ENCODE results near the gene NBL1.

Gene NBL1

DNA sequence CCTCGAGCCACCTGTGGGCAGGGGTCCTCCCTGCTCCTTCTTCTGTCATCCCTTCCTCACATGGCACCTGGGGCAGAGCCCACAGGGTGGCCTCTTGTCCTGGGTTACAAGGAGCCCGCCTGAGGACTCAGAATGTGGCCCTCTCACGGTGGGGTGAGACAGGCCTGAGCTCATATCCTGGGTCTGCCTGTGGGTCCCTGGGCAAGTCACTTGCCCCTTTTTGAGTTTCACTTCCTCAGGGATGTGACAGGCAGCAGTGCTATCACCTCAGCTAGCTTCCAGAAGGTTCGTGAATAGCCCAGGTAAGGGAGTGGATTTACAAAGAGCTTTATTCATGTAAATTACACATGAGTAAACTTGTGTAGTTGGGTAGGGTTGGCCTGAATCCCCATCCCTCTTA lies 54.1 kb downstream of the NBL1 start:
- no peak for TF ChIP-seq CTCF (IDR thresholded peaks at IDR 0.05; ENCODE audit: borderline replicate concordance, insufficient read depth, low read depth, low read length)

DNA sequence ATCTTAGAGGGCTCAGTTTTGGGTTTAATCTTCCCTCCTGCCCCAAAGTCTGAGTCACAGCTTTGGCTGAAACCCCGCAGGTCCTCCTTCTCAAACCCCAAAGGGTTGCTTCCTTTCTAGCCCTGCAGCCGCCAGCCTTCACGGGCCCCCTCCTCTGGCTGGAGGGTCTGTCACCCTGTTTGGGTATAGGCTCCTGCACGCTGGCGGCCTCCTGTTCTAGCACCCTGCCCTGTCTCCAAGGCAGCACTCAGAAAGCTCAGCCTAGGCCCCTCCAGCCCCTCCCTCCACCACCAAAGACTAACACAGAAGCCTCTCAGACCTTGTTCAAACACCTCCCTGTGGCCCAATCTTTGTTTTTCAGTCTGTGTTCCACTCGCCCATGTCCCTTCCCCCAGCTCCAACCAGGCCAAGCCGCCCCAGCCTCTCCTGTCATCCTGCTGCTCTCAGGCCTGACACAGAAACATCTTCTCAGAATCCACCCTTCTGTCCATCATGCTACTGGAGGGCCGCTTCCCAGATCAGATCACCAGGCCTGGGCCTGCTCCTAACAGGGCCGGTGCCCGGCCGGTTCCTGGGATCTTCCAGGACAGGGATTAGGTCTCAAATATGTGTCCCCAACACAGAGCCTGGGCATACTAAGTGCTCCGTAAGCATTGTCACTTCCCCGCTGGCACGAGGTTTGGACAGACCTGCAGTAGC lies 56.1 kb downstream of the NBL1 start:
- TF ChIP-seq CTCF (IDR thresholded peaks at IDR 0.05; ENCODE audit: borderline replicate concordance, insufficient read depth, low read depth, low read length) = no peak

More for the DNA sequence above, 54.1 kb downstream of the NBL1 start:
- no peak overlapping the region for H3K4me3 ChIP-seq (ENCODE audit: low read depth, low read length)

DNA sequence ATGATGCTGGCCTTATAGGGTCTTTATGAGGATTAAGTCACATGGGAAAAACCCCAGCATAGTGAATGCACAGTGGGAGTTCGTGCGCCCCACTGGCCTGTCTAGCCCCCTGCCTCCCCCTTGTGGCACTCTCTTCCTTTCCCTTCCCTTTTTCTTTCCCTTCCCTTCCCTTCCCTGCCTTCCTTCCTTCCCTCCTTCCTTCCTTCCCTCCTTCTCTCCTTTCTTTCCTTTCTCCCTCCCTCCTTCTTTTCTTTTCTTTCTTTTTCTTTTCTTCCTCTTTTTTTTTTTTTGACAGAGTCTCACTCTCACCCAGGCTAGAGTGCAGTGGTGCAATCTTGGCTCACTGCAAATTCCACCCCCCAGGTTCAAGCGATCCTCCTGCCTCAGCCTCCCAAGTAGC lies 59.2 kb downstream of the NBL1 start:
- H3K4me3 ChIP-seq (ENCODE audit: low read depth, low read length) = no peak overlapping the region
- TF ChIP-seq CTCF (IDR thresholded peaks at IDR 0.05; ENCODE audit: borderline replicate concordance, insufficient read depth, low read depth, low read length) = no peak

More for the DNA sequence above, 56.1 kb downstream of the NBL1 start:
- H3K4me3 ChIP-seq (ENCODE audit: low read depth, low read length) = no peak overlapping the region

DNA sequence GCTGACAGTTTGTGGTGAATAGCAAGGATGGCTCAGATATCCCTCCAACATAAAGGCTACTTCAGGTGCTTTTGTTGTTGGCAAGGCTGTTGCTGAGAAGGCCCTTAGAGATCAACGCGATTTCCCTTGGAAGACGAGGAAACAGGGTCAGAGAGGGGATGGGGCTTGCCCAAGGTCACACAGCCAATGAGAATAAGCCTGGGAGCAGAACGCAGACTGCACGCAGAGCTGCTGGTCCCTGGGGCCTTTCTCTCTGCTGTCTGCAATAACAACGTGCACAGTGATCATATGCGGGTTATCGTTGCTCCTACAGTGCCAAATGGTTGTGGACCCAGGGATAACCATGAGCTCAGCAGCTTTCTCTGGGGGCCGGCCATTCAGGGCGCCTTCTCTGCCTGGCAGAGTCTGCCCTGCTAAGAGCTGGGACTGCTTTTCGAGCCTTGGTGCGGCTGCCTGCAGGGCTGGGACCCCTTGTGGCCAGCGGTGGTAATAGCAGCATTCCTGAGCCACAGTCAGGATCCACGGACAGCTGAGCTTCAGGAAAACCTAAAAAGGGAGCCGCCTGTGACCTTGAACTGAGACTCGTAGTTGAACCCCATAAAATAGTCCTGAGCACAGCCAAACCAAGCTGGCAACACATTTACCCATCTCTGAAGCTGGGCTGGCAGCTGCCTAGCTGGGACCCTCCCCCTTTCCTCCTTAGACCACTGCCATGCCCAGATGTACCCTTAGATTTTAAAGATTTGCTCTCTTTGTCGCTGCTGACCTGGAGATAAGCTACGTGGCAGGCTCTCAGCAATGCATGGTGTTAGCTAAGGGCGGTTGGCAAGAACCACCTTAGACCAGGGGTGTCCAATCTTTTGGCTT lies 60.4 kb downstream of the NBL1 start:
- TF ChIP-seq CTCF (IDR thresholded peaks at IDR 0.05; ENCODE audit: borderline replicate concordance, insufficient read depth, low read depth, low read length) = peak; percentile 96
- no peak overlapping the region for H3K4me3 ChIP-seq (ENCODE audit: low read depth, low read length)

DNA sequence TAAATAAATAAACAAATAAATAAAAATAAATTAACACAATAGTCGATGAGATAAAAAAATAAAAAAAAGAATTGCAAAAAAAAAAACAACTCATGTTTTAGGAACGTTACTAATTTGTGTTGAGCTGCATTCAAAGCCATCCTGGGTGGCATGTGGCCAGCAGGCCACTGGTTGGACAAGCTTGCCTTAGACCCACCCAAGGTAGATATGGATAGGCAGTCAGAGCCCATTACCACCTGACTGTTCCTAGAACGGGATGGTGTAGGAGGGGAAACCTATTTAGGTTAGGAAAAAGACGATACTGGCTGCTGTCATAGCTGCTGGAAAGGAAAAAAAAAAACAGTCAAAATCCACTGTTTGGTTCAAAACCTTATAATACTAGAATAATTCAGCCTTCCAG lies 61.4 kb downstream of the NBL1 start:
- no peak for TF ChIP-seq CTCF (IDR thresholded peaks at IDR 0.05; ENCODE audit: borderline replicate concordance, insufficient read depth, low read depth, low read length)
- no peak overlapping the region for H3K4me3 ChIP-seq (ENCODE audit: low read depth, low read length)

GRCh38 chr1:19706136-19706535 lies 62.0 kb downstream of the NBL1 start:
- TF ChIP-seq CTCF (IDR thresholded peaks at IDR 0.05; ENCODE audit: borderline replicate concordance, insufficient read depth, low read depth, low read length) = no peak

More at GRCh38 chr1:19706136-19706535, 62.0 kb downstream of the NBL1 start:
- H3K4me3 ChIP-seq (ENCODE audit: low read depth, low read length) = no peak overlapping the region

Data from GM12875 (cell line).